Progenitor cell of endocrine pancreas (in vitro differentiated cells): Measurements from ENCODE around the gene BPIFB2. TPM values are rescaled to one million over a fixed set of nuclear protein-coding genes. Genes with fewer than 3 reads are reported as not detected.

Source experiments
- DNase-seq: peaks from one replicate; pipeline ENCODE4 v3.0.0; 2021; ENCODE audit warnings: low spot score; ENCODE audit not compliant: unreplicated experiment
- H3K27ac Mint-ChIP-seq: 2 replicates; pipeline ENCODE4 v1.8.0; 2021; ENCODE audit warnings: mild to moderate bottlenecking, moderate library complexity, mixed read lengths
- H3K27me3 Mint-ChIP-seq: 2 replicates; pipeline ENCODE4 v1.8.0; 2021; ENCODE audit warnings: mixed read lengths
- H3K36me3 Mint-ChIP-seq: 2 replicates; pipeline ENCODE4 v1.8.0; 2022; ENCODE audit warnings: mixed read lengths; ENCODE audit not compliant: insufficient read depth
- H3K4me1 Mint-ChIP-seq: 2 replicates; pipeline ENCODE4 v1.8.0; 2021; ENCODE audit warnings: low read depth, mixed read lengths
- H3K4me3 Mint-ChIP-seq: 2 replicates; pipeline ENCODE4 v1.8.0; 2021; ENCODE audit warnings: low read depth, mild to moderate bottlenecking, moderate library complexity, mixed read lengths
- H3K9me3 Mint-ChIP-seq: 2 replicates; pipeline ENCODE4 v1.8.0; 2021; ENCODE audit warnings: low read depth, mixed read lengths
- long read RNA-seq: library from polyadenylated mRNA; unstranded; transcript quantifications from one replicate; pipeline ENCODE4 v2.0.0, GENCODE V29; 2020
- total RNA-seq: library from RNA; stranded (reverse); gene quantifications from 2 replicates; pipeline ENCODE4 v1.2.1, GENCODE V29; 2021
- TF ChIP-seq, protein P1 (sequence below): fragments of 200-600 bp; sonication (generic); IDR thresholded peaks from one replicate; pipeline ENCODE4 v1.5.0; 2021; ENCODE audit warnings: antibody characterized with exemption, mild to moderate bottlenecking; ENCODE audit not compliant: unreplicated experiment

BPIFB2 gene, protein sequence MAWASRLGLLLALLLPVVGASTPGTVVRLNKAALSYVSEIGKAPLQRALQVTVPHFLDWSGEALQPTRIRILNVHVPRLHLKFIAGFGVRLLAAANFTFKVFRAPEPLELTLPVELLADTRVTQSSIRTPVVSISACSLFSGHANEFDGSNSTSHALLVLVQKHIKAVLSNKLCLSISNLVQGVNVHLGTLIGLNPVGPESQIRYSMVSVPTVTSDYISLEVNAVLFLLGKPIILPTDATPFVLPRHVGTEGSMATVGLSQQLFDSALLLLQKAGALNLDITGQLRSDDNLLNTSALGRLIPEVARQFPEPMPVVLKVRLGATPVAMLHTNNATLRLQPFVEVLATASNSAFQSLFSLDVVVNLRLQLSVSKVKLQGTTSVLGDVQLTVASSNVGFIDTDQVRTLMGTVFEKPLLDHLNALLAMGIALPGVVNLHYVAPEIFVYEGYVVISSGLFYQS
- not detected in 2 replicates for total RNA-seq
- long read RNA-seq = 0 reads

DNA sequence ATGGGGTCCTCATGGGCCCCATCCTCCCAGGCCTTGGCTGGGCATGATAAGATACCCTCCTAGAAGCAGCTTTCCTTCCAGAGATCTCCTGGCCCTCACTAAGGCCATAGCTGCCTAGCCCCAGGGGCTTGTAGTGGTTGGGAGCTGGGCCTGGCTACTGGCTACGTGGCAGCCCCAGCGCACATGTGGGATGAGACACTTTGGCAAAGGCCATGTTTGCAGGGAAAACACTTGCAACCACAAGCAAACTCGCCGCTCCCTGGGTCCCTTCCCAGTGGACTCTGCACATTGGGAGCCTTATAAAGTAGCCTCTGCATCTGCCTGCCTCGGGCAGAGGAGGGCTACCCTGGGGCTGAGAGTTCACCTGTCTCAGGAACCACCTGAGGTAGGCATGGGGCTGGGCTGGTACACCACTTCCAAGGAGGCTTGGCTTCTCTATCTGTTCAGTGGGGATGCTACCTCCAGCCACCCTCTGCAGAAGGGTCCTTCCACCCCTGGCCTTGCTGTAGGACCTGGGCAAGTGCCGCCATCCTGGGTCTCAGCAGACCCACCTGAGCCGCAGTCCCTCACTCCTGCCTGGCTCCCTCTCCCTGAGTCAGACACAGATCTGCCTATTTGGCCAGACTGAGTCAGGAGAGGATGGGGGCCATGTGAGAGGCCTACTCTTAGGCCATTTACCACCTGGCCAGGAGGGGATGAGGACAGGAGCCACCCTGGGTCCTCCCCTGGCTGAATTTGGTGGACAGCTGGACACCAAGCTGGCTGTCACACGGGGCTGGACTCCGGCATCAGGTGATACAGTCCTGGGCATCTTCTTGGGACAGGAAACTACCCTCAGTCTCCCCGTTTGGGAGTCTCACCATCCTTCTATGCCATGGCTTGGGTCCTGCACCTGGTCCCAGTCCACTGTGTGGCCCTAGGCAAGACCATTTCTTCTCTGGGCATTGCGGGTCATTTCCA, at the start of gene BPIFB2:
BPIFB2 (plus strand) TSS at position 329 of the 960 bp plus-strand sequence. CDS start 871 bp downstream, outside the sequence.
- H3K4me1 Mint-ChIP-seq = no peaks in the 10 kb centered on the region
- H3K27ac Mint-ChIP-seq = no peak within 1 kb of the TSS
- H3K9me3 Mint-ChIP-seq = peaks cover 4% of the 10 kb centered on the region
- no peak for DNase-seq
- no peak within 1 kb of the TSS for H3K4me3 Mint-ChIP-seq
- no peaks in the 10 kb centered on the region for H3K36me3 Mint-ChIP-seq
- H3K27me3 Mint-ChIP-seq = peaks cover 11% of the 10 kb centered on the region
- TF ChIP-seq, protein P1, sequence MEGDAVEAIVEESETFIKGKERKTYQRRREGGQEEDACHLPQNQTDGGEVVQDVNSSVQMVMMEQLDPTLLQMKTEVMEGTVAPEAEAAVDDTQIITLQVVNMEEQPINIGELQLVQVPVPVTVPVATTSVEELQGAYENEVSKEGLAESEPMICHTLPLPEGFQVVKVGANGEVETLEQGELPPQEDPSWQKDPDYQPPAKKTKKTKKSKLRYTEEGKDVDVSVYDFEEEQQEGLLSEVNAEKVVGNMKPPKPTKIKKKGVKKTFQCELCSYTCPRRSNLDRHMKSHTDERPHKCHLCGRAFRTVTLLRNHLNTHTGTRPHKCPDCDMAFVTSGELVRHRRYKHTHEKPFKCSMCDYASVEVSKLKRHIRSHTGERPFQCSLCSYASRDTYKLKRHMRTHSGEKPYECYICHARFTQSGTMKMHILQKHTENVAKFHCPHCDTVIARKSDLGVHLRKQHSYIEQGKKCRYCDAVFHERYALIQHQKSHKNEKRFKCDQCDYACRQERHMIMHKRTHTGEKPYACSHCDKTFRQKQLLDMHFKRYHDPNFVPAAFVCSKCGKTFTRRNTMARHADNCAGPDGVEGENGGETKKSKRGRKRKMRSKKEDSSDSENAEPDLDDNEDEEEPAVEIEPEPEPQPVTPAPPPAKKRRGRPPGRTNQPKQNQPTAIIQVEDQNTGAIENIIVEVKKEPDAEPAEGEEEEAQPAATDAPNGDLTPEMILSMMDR = no peak

DNA sequence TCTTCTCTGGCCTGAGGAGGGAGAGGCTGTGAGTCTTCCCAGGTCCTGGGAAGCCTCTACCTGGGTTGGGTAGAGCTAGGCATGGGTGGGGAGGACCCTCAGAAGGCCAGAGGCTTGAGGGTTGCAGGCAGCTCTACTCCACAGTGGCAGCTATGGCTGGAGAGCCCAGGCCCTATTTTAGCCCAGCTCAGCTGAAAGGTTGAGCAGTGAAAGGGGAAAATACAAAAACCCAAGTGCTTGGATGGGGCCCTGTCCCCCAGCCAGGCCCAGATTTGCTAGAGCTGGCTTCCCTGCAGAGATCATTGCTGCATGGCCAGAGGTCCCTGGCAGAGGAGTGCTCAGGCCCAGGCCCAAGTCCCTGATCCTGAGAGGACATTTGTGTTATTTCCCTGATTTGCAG, 48.9 kb upstream of the BPIFB2 start:
- Mint-ChIP-seq H3K27me3 (no peaks in the 10 kb centered on the region), H3K9me3 (peaks cover 24% of the 10 kb centered on the region), H3K4me1 (peaks cover 4% of the 10 kb centered on the region), H3K36me3 (peaks cover 5% of the 10 kb centered on the region), H3K4me3 (no peak overlapping the region), H3K27ac (no peak overlapping the region)
- DNase-seq = no peak
- TF ChIP-seq, protein P1 = no peak

DNA sequence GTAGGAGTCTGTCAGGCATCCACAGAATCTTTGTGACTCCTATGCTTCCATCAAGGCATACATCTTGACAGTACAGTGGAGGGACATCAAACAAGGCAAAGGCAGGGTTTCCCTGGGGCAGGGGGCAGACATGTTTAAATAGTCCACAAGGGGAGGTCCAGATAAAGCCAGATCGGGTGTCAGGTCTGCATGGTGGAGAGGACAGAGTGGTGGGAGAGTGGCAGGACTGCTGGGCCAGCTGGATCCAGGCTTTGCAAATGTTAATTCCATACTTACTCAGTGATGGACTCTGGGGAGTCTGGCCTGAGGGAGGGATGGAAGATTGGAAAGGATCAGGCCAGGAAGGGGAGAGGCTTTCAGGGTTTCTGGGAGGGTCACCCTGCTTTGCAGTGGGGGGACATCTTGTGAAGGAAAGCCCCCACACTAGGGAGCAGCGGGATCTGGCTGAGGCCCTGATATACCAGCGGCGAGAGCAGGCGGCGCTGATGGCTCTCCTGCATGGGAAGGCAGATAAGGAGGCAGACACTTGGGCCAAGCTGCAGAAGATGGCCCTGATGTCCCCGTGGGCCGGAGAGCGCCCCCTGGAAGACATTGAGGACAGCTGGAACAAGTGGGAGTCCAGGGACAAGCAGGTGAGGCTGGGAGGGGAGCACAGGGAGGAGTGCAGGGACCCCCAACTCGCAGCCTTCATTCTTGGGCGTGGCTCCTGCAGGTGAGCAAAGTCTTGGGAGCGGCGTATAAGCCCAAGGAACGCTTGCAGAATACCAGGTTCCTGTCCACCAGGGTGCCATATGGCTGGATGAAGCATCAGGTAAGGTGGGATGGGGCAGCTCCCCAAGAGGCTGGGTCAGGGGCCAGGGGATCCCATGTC, 47.9 kb upstream of the BPIFB2 start:
- peaks cover 4% of the 10 kb centered on the region for H3K4me1 Mint-ChIP-seq
- H3K9me3 Mint-ChIP-seq = peaks cover 19% of the 10 kb centered on the region
- H3K4me3 Mint-ChIP-seq = no peak overlapping the region
- peaks cover 4% of the 10 kb centered on the region for H3K36me3 Mint-ChIP-seq
- no peak overlapping the region for H3K27ac Mint-ChIP-seq
- DNase-seq = no peak
- TF ChIP-seq, protein P1 = no peak
- H3K27me3 Mint-ChIP-seq = no peaks in the 10 kb centered on the region

DNA sequence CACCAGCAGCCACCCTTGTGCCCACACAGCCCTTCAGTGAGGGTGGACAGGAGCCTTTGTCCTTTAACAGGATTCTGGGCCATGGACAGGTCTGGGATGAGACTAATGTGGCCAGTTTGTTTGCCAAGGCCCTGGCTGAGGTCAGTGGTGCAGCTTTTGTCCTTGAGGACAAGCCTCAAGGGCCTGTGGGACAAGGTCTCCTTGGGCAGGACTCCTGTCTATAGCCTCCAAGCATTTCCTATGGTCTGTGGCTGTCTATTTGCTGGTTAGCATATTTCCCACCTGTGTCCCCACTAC, 47.3 kb upstream of the BPIFB2 start:
- TF ChIP-seq, protein P1 = no peak
- H3K9me3 Mint-ChIP-seq = peaks cover 19% of the 10 kb centered on the region
- H3K27ac Mint-ChIP-seq = no peak overlapping the region
- H3K4me1 Mint-ChIP-seq = peaks cover 4% of the 10 kb centered on the region
- no peak for DNase-seq
- no peak overlapping the region for H3K4me3 Mint-ChIP-seq
- peaks cover 4% of the 10 kb centered on the region for H3K36me3 Mint-ChIP-seq
- H3K27me3 Mint-ChIP-seq = no peaks in the 10 kb centered on the region
